Limb (tissue), 2 donors: ENCODE data around the gene RRP1.
"Not testable (repeated sequence)": the region's sequence is repeated elsewhere in the genome, so short reads cannot be mapped to it uniquely, and the experiment has no call there.

Experiments used
- DNase-seq, 2 donors: peaks; one replicate each; pipeline ENCODE4 v3.0.0-alpha.2; 2016; ENCODE audit errors: extremely low spot score in 2 of 2

The RRP1 gene

GRCh38 chr21:43815991-43816390, 26.6 kb downstream of the RRP1 start:
- no peak for DNase-seq

GRCh38 chr21:43816611-43817071, 27.3 kb downstream of the RRP1 start:
- DNase-seq, result no peak

- DNase-seq, result no peak
These were observed 28.0 kb downstream of the RRP1 start for GRCh38 chr21:43817157-43818086.

GRCh38 chr21:43818685-43819084, 29.3 kb downstream of the RRP1 start:
- DNase-seq, result no peak

GRCh38 chr21:43819511-43820405, 30.4 kb downstream of the RRP1 start:
- DNase-seq, result no peak

GRCh38 chr21:43820466-43820865, 31.1 kb downstream of the RRP1 start:
- DNase-seq, result no peak

- DNase-seq, result not testable (repeated sequence)
These were observed 32.8 kb downstream of the RRP1 start for GRCh38 chr21:43822166-43822565.

- DNase-seq, result not testable (repeated sequence)
These were observed 33.4 kb downstream of the RRP1 start for GRCh38 chr21:43822741-43823140.

GRCh38 chr21:43824333-43825241, 35.2 kb downstream of the RRP1 start:
- no peak for DNase-seq

GRCh38 chr21:43825242-43825935, 36.0 kb downstream of the RRP1 start:
- DNase-seq, result no peak

- DNase-seq, result peak in 1 of 2 donors; percentile 66
These were observed 36.7 kb downstream of the RRP1 start for GRCh38 chr21:43825936-43826622.

- no peak for DNase-seq
These were observed 37.2 kb downstream of the RRP1 start for GRCh38 chr21:43826623-43826974.

- DNase-seq, result peak in 1 of 2 donors; percentile 38
These were observed 37.7 kb downstream of the RRP1 start for GRCh38 chr21:43827015-43827611.

GRCh38 chr21:43829161-43829560, 39.8 kb downstream of the RRP1 start:
- no peak for DNase-seq

GRCh38 chr21:43829575-43830119, 40.3 kb downstream of the RRP1 start:
- no peak for DNase-seq

GRCh38 chr21:43832158-43832550, 42.8 kb downstream of the RRP1 start:
- DNase-seq, result no peak

GRCh38 chr21:43832648-43833047, 43.3 kb downstream of the RRP1 start:
- DNase-seq, result no peak

GRCh38 chr21:43834146-43834905, 44.9 kb downstream of the RRP1 start:
- DNase-seq, result no peak
